ENCODE results near the gene B3GALT6.

DNA sequence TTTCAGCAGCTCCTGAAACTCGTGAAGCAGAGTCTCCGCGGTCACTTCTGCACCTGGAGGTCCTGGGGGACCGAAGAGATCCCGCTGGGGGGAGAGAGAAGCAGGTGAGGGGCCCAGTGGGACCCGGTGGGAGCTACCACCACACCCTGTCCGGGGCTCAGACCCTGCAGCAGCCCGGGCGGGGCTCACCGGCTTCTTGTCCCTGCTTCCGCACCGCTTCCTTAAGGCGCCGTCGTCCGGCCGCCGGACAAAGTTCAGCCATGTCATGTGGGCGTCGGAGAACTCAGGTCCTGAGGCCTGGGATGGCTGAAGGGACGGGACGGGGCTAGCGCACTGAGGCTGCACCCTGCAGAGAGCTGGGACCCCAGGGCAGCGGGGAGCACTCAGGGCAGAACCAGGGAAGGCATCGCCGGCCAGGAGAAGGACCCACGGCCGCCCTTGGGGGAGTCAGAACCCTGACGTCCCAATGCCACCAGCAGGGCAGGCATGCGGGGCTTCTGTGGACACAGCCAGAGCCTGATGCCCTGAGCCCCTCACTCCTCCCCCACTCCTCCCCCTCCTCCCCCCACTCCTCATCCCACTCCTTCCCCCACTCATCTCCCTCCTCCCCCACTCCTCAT is 12.3 kb downstream of the B3GALT6 start:
- TF ChIP-seq YY1 (IDR thresholded peaks at IDR 0.05; ENCODE audit: low read depth) (no peak), NFIC (IDR thresholded peaks at IDR 0.05) (no peak), EP300 (IDR thresholded peaks at IDR 0.05; ENCODE audit: borderline replicate concordance) (no peak), CEBPB (IDR thresholded peaks at IDR 0.05) (no peak), TCF12 (IDR thresholded peaks at IDR 0.05; ENCODE audit: low read depth) (no peak), FOXM1 (IDR thresholded peaks at IDR 0.05; ENCODE audit: borderline replicate concordance, low read depth) (no peak), TEAD4 (IDR thresholded peaks at IDR 0.05) (no peak), TAF1 (IDR thresholded peaks at IDR 0.05; ENCODE audit: low read depth) (no peak), RAD21 (IDR thresholded peaks at IDR 0.05; ENCODE audit: low read depth) (no peak), EGR1 (IDR thresholded peaks at IDR 0.05) (no peak), CREB1 (IDR thresholded peaks at IDR 0.05; ENCODE audit: low read depth) (no peak)
- TF ChIP-seq, protein P1, sequence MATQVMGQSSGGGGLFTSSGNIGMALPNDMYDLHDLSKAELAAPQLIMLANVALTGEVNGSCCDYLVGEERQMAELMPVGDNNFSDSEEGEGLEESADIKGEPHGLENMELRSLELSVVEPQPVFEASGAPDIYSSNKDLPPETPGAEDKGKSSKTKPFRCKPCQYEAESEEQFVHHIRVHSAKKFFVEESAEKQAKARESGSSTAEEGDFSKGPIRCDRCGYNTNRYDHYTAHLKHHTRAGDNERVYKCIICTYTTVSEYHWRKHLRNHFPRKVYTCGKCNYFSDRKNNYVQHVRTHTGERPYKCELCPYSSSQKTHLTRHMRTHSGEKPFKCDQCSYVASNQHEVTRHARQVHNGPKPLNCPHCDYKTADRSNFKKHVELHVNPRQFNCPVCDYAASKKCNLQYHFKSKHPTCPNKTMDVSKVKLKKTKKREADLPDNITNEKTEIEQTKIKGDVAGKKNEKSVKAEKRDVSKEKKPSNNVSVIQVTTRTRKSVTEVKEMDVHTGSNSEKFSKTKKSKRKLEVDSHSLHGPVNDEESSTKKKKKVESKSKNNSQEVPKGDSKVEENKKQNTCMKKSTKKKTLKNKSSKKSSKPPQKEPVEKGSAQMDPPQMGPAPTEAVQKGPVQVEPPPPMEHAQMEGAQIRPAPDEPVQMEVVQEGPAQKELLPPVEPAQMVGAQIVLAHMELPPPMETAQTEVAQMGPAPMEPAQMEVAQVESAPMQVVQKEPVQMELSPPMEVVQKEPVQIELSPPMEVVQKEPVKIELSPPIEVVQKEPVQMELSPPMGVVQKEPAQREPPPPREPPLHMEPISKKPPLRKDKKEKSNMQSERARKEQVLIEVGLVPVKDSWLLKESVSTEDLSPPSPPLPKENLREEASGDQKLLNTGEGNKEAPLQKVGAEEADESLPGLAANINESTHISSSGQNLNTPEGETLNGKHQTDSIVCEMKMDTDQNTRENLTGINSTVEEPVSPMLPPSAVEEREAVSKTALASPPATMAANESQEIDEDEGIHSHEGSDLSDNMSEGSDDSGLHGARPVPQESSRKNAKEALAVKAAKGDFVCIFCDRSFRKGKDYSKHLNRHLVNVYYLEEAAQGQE (IDR thresholded peaks at IDR 0.05; ENCODE audit: low read depth), result no peak
- TF ChIP-seq, protein P2, sequence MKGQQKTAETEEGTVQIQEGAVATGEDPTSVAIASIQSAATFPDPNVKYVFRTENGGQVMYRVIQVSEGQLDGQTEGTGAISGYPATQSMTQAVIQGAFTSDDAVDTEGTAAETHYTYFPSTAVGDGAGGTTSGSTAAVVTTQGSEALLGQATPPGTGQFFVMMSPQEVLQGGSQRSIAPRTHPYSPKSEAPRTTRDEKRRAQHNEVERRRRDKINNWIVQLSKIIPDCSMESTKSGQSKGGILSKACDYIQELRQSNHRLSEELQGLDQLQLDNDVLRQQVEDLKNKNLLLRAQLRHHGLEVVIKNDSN (IDR thresholded peaks at IDR 0.05), result no peak
- TF ChIP-seq, protein P3, sequence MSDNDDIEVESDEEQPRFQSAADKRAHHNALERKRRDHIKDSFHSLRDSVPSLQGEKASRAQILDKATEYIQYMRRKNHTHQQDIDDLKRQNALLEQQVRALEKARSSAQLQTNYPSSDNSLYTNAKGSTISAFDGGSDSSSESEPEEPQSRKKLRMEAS (IDR thresholded peaks at IDR 0.05), result no peak
